GM10248 (cell line): ENCODE measurements around the gene ZNF414.

ENCODE experiments used
- CTCF ChIA-PET: fragments of 300-600 bp; sonication (Branson Sonifier 250); formaldehyde crosslinking; extraction: SDS; loops from one replicate; lab custom pipeline; 2021; ENCODE audit warnings: antibody characterized with exemption; lab: Yijun Ruan, JAX
- POLR2A ChIA-PET: fragments of 350-650 bp; sonication (Branson Sonifier 250); formaldehyde crosslinking; extraction: SDS; loops from one replicate; lab custom pipeline; 2020; ENCODE audit warnings: antibody characterized with exemption; lab: Yijun Ruan, JAX
- DNase-seq: peaks from one replicate; pipeline ENCODE4 v3.0.0; 2012; ENCODE audit errors: extremely low spot score
- CTCF ChIP-seq: IDR thresholded peaks from 2 replicates; pipeline ENCODE4 v1.5.1; 2012; ENCODE audit warnings: mild to moderate bottlenecking, low read depth; ENCODE audit errors: extremely low read depth, missing control alignments, control extremely low read depth

ZNF414 gene

GRCh38 chr19:8532225-8532624, 18.3 kb upstream of the ZNF414 start:
- TF ChIP-seq CTCF, result no peak
- POLR2A ChIA-PET, result no interaction called here
- DNase-seq, result no peak
- CTCF ChIA-PET, result no interaction called here

GRCh38 chr19:8531470-8531869, 17.5 kb upstream of the ZNF414 start:
- no peak for DNase-seq
- CTCF ChIA-PET, result interaction anchor here (1.2 kb wide), 1 partner anchor 47 kb away, joined by 3 read pairs; no protein-coding TSS in a partner anchor
- TF ChIP-seq CTCF, result no peak
- POLR2A ChIA-PET, result no interaction called here

- TF ChIP-seq CTCF, result no peak
- DNase-seq, result no peak
- CTCF ChIA-PET, result no interaction called here
- POLR2A ChIA-PET, result interaction anchor here (0.6 kb wide), 1 partner anchor 122 kb away, joined by 4 read pairs; no protein-coding TSS in a partner anchor
Measured at GRCh38 chr19:8530061-8530679, 16.2 kb upstream of the ZNF414 start.

GRCh38 chr19:8529369-8530006, 15.5 kb upstream of the ZNF414 start:
- TF ChIP-seq CTCF, result no peak
- POLR2A ChIA-PET, result no interaction called here
- CTCF ChIA-PET, result no interaction called here
- no peak for DNase-seq

- DNase-seq, result no peak
- POLR2A ChIA-PET, result no interaction called here
- TF ChIP-seq CTCF, result no peak
- CTCF ChIA-PET, result interaction anchor here (1.7 kb wide), 2 partner anchors 51 to 53 kb away, joined by 4 read pairs; no protein-coding TSS in a partner anchor
Measured at GRCh38 chr19:8528500-8528899, 14.5 kb upstream of the ZNF414 start.

- DNase-seq, result peak; percentile 67
- CTCF ChIA-PET, result no interaction called here
- POLR2A ChIA-PET, result no interaction called here
- no peak for TF ChIP-seq CTCF
Measured at GRCh38 chr19:8526345-8527091, 12.6 kb upstream of the ZNF414 start.
